Measurements from ENCODE around the gene TMEM196.

DNA sequence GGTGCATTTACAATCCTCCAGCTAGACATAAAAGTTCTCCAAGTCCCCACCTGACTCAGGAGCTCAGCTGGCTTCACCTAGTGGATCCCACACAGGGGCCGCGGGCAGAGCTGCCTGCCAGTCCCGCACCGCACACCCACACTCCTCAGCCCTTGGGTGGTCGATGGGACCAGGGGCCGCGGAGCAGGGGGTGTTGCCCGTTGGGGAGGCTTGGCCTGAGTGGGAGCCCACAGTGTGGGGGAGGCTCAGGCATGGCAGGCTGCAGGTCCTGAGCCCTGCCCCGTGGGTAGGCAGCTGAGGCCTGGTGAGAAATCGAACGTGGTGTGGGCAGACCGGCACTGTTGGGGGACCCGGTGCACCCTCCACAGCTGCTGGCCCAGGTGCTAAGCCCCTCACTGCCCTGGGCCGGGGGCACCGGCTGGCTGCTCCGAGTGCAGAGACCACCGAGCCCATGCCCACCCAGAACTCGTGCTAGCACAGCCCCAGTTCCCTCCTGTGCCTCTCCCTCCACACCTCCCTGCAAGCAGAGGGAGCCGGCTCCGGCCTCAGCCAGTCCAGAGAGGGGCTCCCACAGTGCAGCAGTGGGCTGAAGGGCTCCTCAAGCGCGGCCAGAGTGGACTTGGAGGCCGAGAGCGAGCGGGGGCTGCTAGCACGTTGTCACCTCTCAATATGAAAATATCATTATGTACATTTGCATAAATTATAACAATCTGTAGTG is 81.1 kb downstream of the TMEM196 start:
- TF ChIP-seq POLR2A (IDR thresholded peaks at IDR 0.05): no peak
- TF ChIP-seq, protein P1, sequence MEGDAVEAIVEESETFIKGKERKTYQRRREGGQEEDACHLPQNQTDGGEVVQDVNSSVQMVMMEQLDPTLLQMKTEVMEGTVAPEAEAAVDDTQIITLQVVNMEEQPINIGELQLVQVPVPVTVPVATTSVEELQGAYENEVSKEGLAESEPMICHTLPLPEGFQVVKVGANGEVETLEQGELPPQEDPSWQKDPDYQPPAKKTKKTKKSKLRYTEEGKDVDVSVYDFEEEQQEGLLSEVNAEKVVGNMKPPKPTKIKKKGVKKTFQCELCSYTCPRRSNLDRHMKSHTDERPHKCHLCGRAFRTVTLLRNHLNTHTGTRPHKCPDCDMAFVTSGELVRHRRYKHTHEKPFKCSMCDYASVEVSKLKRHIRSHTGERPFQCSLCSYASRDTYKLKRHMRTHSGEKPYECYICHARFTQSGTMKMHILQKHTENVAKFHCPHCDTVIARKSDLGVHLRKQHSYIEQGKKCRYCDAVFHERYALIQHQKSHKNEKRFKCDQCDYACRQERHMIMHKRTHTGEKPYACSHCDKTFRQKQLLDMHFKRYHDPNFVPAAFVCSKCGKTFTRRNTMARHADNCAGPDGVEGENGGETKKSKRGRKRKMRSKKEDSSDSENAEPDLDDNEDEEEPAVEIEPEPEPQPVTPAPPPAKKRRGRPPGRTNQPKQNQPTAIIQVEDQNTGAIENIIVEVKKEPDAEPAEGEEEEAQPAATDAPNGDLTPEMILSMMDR (IDR thresholded peaks at IDR 0.05): no peak

Measured in testis (tissue), 2 donors.